Measurements from ENCODE around the gene SRSF1.

Gene SRSF1

GRCh38 chr17:57993471-57994365 is 13.3 kb downstream of the SRSF1 start:
- TF ChIP-seq EZH2phosphoT487 (IDR thresholded peaks at IDR 0.05; ENCODE audit: low read length) (no peak), EZH2 (optimal IDR thresholded peaks at IDR 0.05; ENCODE audit: low read depth, low read length) (no peak), CTCF (IDR thresholded peaks at IDR 0.05; ENCODE audit: low read length) (no peak)
- H3K4me2 ChIP-seq (ENCODE audit: low read depth, low read length) = no peak overlapping the region
- no peaks in the 10 kb centered on the region for H3K27me3 ChIP-seq (replicated peaks; ENCODE audit: insufficient read depth, low read length)
- no peak overlapping the region for H3K27ac ChIP-seq (ENCODE audit: low read length)
- peaks cover 70% of the 10 kb centered on the region for H3F3A ChIP-seq (ENCODE audit: insufficient read depth, low read length)
- no peak overlapping the region for H3K9ac ChIP-seq (ENCODE audit: low read length)
- peaks cover 31% of the 10 kb centered on the region for H3K4me1 ChIP-seq (ENCODE audit: low read length)
- no peaks in the 10 kb centered on the region for H3K9me3 ChIP-seq (replicated peaks; ENCODE audit: insufficient read depth, low read length)
- H2AFZ ChIP-seq (ENCODE audit: low read length) = no peak overlapping the region
- H3K4me3 ChIP-seq (ENCODE audit: low read length) = no peak overlapping the region
- no peak for DNase-seq
- no peaks in the 10 kb centered on the region for H3K79me2 ChIP-seq (ENCODE audit: low read length)
- H4K20me1 ChIP-seq (ENCODE audit: insufficient read depth, low read length) = peaks cover 10% of the 10 kb centered on the region; the same call in 1 of the 2 replicates
- no peaks in the 10 kb centered on the region for H3K36me3 ChIP-seq (replicated peaks; ENCODE audit: insufficient read depth, low read length)
- H3K9me2 ChIP-seq (replicated peaks; ENCODE audit: insufficient read depth, low read length) = no peaks in the 10 kb centered on the region

- Histone ChIP-seq H3K4me1 (ENCODE audit: low read length) (peaks cover 35% of the 10 kb centered on the region), H3F3A (ENCODE audit: insufficient read depth, low read length) (peaks cover 55% of the 10 kb centered on the region), H3K9me2 (replicated peaks; ENCODE audit: insufficient read depth, low read length) (no peaks in the 10 kb centered on the region), H4K20me1 (ENCODE audit: insufficient read depth, low read length) (peaks cover 6% of the 10 kb centered on the region; the same call in 1 of the 2 replicates), H3K36me3 (replicated peaks; ENCODE audit: insufficient read depth, low read length) (no peaks in the 10 kb centered on the region), H3K9me3 (replicated peaks; ENCODE audit: insufficient read depth, low read length) (no peaks in the 10 kb centered on the region), H3K4me3 (ENCODE audit: low read length) (no peak overlapping the region), H2AFZ (ENCODE audit: low read length) (no peak overlapping the region), H3K9ac (ENCODE audit: low read length) (no peak overlapping the region), H3K27ac (ENCODE audit: low read length) (no peak overlapping the region), H3K27me3 (replicated peaks; ENCODE audit: insufficient read depth, low read length) (no peaks in the 10 kb centered on the region), H3K79me2 (ENCODE audit: low read length) (peaks cover 12% of the 10 kb centered on the region), H3K4me2 (ENCODE audit: low read depth, low read length) (no peak overlapping the region)
- TF ChIP-seq EZH2 (optimal IDR thresholded peaks at IDR 0.05; ENCODE audit: low read depth, low read length) = no peak
- no peak for DNase-seq
These were observed 15.5 kb downstream of the SRSF1 start for GRCh38 chr17:57991537-57991936.

- H3K9ac ChIP-seq (ENCODE audit: low read length) = no peak overlapping the region
- no peaks in the 10 kb centered on the region for H3K36me3 ChIP-seq (replicated peaks; ENCODE audit: insufficient read depth, low read length)
- H3K4me2 ChIP-seq (ENCODE audit: low read depth, low read length) = no peak overlapping the region
- no peak overlapping the region for H3K27ac ChIP-seq (ENCODE audit: low read length)
- no peak overlapping the region for H2AFZ ChIP-seq (ENCODE audit: low read length)
- H3K9me2 ChIP-seq (replicated peaks; ENCODE audit: insufficient read depth, low read length) = no peaks in the 10 kb centered on the region
- H3K4me1 ChIP-seq (ENCODE audit: low read length) = peaks cover 30% of the 10 kb centered on the region
- H3K9me3 ChIP-seq (replicated peaks; ENCODE audit: insufficient read depth, low read length) = no peaks in the 10 kb centered on the region
- H3F3A ChIP-seq (ENCODE audit: insufficient read depth, low read length) = peaks cover 42% of the 10 kb centered on the region
- TF ChIP-seq EZH2 (optimal IDR thresholded peaks at IDR 0.05; ENCODE audit: low read depth, low read length) = no peak
- no peak for TF ChIP-seq EZH2phosphoT487 (IDR thresholded peaks at IDR 0.05; ENCODE audit: low read length)
- TF ChIP-seq CTCF (IDR thresholded peaks at IDR 0.05; ENCODE audit: low read length) = no peak
- DNase-seq = no peak
- no peak overlapping the region for H3K4me3 ChIP-seq (ENCODE audit: low read length)
- H3K27me3 ChIP-seq (replicated peaks; ENCODE audit: insufficient read depth, low read length) = no peaks in the 10 kb centered on the region
- H3K79me2 ChIP-seq (ENCODE audit: low read length) = peaks cover 26% of the 10 kb centered on the region
- peaks cover 12% of the 10 kb centered on the region for H4K20me1 ChIP-seq (ENCODE audit: insufficient read depth, low read length)
These were observed 17.0 kb downstream of the SRSF1 start for GRCh38 chr17:57990037-57990436.

All from MM.1S (cell line).